Embryonic facial prominence (tissue), 1 donor: ENCODE measurements around the gene CTAGE15.
"Not testable (repeated sequence)": the region's sequence is repeated elsewhere in the genome, so short reads cannot be mapped to it uniquely, and the experiment has no call there.

Experiments
- DNase-seq: peaks from one replicate; pipeline ENCODE4 v3.0.0-alpha.2; 2016; ENCODE audit errors: extremely low spot score

Gene CTAGE15

GRCh38 chr7:143571501-143571900 is at the start of gene CTAGE15:
CTAGE15 (plus strand) TSS chr7:143571801; CDS start chr7:143571818, 17 bp downstream.
- DNase-seq = not testable (repeated sequence)

- not testable (repeated sequence) for DNase-seq
These were observed 49.2 kb upstream of the CTAGE15 start for GRCh38 chr7:143522309-143522916.

GRCh38 chr7:143531169-143531926 is 40.3 kb upstream of the CTAGE15 start:
- DNase-seq = not testable (repeated sequence)

GRCh38 chr7:143531932-143532331 is 39.7 kb upstream of the CTAGE15 start:
- DNase-seq = not testable (repeated sequence)

- not testable (repeated sequence) for DNase-seq
These were observed 38.3 kb upstream of the CTAGE15 start for GRCh38 chr7:143533213-143533839.

- DNase-seq = not testable (repeated sequence)
These were observed 35.2 kb upstream of the CTAGE15 start for GRCh38 chr7:143536443-143536842.

GRCh38 chr7:143543288-143544038 is 28.1 kb upstream of the CTAGE15 start:
- not testable (repeated sequence) for DNase-seq

- DNase-seq = not testable (repeated sequence)
These were observed 15.6 kb upstream of the CTAGE15 start for GRCh38 chr7:143555968-143556367.

GRCh38 chr7:143563306-143563705 is 8.3 kb upstream of the CTAGE15 start:
- not testable (repeated sequence) for DNase-seq

GRCh38 chr7:143566001-143566400 is 5.6 kb upstream of the CTAGE15 start:
- DNase-seq = not testable (repeated sequence)

GRCh38 chr7:143588183-143588582 is 16.6 kb downstream of the CTAGE15 start:
- DNase-seq = not testable (repeated sequence)

- DNase-seq = not testable (repeated sequence)
These were observed 18.3 kb downstream of the CTAGE15 start for GRCh38 chr7:143589897-143590296.

- DNase-seq = not testable (repeated sequence)
These were observed 26.5 kb downstream of the CTAGE15 start for GRCh38 chr7:143598086-143598485.

GRCh38 chr7:143603549-143603948 is 31.9 kb downstream of the CTAGE15 start:
- DNase-seq = not testable (repeated sequence)

GRCh38 chr7:143606088-143606487 is 34.5 kb downstream of the CTAGE15 start:
- DNase-seq = not testable (repeated sequence)

- DNase-seq = not testable (repeated sequence)
These were observed 43.9 kb downstream of the CTAGE15 start for GRCh38 chr7:143615545-143615944.

- not testable (repeated sequence) for DNase-seq
These were observed 45.6 kb downstream of the CTAGE15 start for GRCh38 chr7:143617204-143617603.

- not testable (repeated sequence) for DNase-seq
These were observed 48.5 kb downstream of the CTAGE15 start for GRCh38 chr7:143620058-143620457.

- not testable (repeated sequence) for DNase-seq
These were observed 49.0 kb downstream of the CTAGE15 start, which contains the start of gene TCAF2 for GRCh38 chr7:143620646-143621045. TCAF2 (plus strand) TSS chr7:143620974.

GRCh38 chr7:143621175-143621574 is 49.6 kb downstream of the CTAGE15 start:
- DNase-seq = not testable (repeated sequence)

GRCh38 chr7:143622130-143622529 is 50.5 kb downstream of the CTAGE15 start:
- DNase-seq = not testable (repeated sequence)
